ENCODE results near the gene NAXD.
"Not testable (repeated sequence)": the region's sequence is repeated elsewhere in the genome, so short reads cannot be mapped to it uniquely, and the experiment has no call there.

NAXD gene

DNA sequence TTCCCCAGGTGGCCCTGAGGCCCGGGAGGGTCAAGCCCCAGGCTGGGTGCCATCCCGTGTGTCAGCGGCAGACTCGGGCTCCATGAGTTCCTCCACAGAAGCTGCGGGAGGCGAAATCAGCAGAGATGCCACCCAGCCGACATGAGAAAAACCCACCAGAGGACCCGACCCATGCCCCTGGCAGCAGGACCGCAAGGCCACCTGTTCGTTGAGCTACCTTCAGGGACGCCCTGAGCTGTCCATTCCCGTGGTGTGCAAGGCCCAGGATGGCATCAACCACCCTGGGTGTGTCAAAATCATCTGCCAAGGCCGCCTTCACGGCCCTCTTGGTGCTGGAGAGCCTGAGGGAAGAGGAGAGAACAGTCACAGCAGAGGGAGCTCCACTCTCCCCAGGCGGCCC is 30.4 kb downstream of the NAXD start:
- no peak for DNase-seq

DNA sequence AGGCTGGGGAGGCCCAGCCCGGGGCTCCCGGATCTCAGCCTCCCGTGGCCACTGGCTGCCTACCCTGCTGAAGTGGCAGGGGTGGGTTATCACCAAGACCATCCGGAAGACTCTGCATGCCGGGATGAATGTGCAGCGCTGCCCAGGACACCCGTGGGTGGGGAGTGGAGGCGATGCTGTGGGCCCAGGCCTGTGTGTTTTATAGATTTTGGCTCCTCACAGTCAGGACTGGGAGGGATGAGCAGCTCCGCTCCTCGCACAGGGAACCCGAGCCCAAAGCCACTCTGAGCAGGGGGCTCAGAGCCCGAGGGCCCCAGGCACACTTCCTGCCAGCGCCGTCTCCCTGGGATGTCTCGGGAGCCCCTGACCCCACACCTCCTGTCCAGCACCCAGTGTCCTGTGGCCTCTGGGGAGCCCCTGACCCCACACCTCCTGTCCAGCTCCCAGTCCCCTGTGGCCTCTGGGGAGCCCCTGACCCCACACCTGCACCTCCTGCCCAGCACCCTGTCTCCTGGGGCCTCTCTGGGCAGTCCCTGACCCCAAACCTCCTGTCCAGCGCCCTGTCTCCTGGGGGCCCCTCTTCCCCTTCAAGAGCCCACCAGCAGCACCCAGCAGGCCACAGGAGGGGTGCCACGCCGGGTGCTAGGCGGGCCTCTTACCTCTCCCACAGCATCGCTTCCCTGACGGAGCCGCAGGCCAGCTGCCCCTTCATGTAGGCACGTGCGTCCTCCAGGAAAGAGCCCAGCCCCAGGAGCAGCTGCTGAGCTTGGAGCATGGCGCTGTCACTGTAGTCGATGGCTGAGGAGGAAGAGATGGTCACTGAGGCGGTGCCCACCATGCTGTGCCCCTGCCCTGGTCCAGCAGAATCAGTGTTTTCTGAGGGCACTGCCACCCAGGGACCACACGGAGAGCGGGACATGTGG is 31.4 kb downstream of the NAXD start:
- DNase-seq = no peak

DNA sequence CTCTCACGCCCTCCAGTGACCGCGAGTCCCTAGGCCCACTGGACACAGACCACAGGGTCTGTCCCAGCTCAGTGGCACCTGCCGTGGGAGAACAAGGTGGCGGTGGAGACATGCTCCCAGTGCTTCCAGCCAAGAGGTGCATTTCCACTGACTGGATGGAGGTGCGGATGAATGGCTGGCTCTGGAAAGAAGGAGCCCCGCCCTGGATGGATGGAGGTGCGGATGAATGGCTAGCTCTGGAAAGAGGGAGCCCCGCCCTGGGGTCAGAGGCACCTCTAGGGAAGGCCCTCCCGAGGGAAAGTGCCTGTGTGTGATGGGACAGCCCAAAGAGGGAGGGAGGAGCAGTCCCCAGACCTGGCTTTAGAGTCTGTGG is 32.0 kb downstream of the NAXD start:
- no peak for DNase-seq

DNA sequence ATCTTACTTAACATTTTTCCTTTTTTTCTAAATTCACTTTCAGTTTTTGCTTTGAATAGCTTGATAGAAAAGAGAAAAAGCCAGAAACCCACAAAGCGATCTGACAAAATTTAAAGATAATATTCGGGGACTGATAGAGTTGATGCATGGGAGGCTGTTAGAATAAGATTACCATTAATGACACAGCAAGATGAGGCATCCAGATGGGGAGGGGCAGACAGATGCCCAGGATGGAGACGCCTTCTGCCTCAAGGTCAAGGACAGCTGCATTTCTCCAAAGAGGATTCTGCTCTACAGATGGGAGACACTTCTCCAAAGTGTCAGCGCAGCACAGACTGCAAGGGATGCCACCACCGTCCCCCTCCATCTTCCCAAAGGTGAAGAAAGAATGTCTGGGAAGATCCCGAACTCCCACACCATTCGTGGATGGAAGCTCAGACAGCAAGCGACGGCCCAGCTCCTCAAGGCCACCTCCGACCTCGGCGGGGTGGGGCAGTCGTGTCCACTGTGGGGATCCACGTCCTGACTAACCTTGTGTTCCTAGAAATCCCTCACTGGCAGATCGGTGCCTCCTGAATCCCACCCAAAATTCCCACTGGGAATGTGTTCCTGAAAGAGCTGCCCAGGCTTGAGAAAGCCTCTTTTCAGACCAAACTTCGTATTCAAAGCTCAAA is 32.9 kb downstream of the NAXD start:
- DNase-seq = no peak

DNA sequence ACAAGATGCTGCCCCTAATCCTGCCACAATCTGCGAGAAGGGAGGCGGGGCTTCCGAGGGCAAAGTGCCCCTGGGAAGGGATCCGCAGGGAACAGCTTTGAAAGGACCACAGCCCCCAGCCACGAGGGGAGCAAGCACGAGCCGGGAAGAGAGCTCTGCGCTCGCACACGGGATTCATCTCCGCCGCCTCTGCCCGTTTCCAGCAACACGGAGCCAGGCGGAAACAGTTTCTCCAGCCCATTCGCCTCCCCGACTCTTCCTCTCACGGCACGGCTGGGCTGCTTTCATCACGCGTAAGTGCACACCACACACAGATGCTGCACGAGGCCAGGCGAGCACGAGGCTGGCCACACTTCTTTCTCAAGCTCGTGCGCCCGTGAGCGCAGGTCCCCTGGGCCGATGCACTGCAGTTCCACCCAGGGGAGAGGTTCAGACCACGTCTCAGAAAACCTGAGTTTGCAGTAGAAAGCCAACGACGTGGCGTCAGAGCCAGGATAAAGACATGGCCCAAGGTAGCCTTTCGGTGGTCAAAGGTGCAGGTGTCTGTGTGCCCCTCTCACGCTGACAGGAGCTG is 33.6 kb downstream of the NAXD start:
- no peak for DNase-seq

- no peak for DNase-seq
Observed at GRCh38 chr13:110649551-110649950, 34.2 kb downstream of the NAXD start.

GRCh38 chr13:110650436-110650835 is 35.1 kb downstream of the NAXD start:
- DNase-seq = no peak

- no peak for DNase-seq
Observed at GRCh38 chr13:110651271-110651670, 35.9 kb downstream of the NAXD start.

- no peak for DNase-seq
Observed at GRCh38 chr13:110651726-110652230, 36.4 kb downstream of the NAXD start.

DNA sequence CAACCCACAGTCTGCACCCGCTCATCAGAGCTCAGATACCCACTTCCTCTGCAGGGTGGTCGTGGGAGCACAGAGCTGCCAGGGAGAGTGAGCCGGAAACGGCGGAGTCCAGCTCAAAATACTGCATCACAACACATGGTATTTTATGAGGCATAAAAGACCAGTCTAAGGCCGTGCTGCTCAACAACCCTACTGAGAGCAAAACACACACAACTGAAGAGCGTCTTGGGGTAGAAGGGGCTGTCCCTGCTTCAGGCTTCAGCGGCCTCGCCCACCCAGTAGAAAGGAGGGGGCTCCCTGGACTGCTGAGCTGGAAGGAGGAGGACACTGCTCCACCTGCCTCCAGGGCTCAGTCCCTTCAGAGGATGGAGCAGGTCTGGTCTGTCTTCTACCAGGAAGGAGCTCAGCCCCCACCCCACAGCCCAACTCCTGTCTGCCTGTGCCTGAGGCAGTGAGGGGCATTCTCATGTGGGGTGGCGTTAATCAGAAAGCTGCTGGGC is 36.9 kb downstream of the NAXD start:
- DNase-seq = no peak

DNA sequence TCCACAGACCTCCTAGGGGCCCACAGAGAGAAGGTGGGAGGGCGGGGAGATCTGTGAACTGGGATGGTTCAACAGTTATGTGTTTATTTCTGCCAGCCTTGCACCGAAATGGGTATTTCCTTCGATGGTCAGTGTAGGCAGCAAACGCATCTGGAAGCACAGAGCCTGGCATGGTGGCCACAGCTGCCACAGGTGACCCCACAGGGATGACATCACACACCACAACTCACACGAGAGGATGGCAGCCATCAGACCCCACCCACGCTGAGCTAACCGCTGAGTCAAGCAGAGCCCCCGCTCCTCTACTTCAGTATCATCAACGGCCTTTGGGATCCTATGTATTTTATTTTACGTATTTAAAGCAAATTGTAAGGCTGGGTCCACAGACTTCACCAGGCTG is 37.4 kb downstream of the NAXD start:
- DNase-seq = no peak

DNA sequence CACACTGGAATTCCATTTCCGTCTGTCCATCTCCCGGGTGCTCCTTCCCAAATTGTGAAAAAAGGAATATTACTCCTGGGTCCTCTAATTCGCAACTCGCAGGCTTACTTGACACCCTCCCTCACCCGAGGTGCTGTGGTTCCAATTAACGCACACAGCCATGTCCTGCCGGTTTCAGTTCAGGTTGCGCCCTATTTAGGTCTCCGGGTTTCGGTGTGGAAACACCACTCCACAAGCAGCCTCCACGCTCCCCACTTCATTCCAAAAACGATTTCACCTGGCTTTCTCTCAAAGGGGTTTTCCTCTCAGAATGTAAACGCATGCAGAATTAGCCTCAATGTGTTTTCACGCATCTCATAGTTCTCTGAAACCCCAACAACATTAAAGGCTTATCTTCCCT is 37.9 kb downstream of the NAXD start:
- no peak for DNase-seq

- no peak for DNase-seq
Observed at GRCh38 chr13:110653851-110654250, 38.5 kb downstream of the NAXD start.

DNA sequence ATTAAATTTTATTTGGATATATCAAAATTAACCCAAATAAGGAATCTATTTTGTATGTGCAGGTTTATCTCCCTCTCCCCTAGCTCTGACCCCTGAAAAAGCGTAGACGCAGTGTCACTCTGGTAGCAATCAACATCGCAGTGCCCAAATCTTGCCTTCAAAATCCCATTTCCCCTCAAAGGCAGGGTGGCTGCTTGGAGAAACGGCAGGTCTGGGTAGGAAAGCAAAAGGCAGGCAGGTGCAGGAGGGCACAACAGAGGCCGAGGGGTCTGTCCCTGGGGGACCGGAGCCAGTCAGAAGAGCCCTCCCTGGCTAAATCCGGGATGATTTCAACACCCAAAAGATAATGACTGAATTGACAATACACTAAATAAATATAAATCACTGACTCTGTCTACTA is 41.9 kb downstream of the NAXD start:
- no peak for DNase-seq

DNA sequence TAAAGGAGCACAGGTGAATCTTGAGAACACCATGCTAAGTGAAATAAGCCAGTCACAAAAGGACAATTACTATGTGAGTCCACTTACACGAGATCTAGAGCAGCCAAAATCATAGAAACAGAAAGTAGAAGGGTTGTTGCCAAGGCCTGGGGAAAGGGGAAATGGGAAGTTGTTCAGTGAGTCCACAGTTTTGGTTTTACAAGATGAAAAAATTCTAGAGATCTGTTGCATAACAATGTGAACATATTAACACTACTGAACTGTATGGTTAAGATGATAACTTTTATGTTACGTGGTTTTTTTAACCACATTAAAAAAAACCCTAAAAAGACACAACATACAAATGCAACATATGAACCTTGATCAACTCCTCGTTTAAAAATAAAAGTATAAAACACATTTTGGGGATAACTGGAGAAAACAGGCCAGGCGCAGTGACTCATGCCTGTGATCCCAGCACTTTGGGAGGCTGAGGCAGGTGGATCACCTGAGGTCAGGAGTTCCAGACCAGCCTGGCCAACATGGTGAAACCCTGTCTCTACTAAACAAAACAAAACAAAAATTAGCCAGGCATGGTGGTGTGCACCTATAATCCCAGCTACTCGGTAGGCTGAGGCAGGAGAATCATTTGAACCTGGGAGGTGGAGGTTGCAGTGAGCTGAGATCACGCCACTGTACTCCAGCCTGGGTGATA is 43.0 kb downstream of the NAXD start:
- not testable (repeated sequence) for DNase-seq

- no peak for DNase-seq
Observed at GRCh38 chr13:110661256-110661655, 45.9 kb downstream of the NAXD start.

DNA sequence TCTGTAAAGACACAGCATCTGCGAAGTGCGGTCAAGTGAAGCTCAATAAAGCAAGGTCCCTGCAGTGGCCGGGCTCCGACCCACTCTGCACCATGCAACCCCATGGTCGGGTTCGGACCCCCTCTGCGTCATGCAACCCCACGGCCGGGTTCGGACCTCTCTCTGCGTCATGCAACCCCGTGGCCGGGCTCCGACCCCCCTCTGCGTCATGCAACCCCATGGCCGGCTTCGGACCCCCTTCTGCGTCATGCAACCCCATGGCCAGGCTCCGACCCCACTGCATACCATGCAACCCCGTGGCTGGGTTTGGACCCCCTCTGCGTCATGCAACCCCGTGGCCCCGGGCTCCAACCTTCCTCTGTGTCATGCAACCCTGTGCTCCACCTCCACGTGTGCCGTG is 46.7 kb downstream of the NAXD start:
- no peak for DNase-seq

DNA sequence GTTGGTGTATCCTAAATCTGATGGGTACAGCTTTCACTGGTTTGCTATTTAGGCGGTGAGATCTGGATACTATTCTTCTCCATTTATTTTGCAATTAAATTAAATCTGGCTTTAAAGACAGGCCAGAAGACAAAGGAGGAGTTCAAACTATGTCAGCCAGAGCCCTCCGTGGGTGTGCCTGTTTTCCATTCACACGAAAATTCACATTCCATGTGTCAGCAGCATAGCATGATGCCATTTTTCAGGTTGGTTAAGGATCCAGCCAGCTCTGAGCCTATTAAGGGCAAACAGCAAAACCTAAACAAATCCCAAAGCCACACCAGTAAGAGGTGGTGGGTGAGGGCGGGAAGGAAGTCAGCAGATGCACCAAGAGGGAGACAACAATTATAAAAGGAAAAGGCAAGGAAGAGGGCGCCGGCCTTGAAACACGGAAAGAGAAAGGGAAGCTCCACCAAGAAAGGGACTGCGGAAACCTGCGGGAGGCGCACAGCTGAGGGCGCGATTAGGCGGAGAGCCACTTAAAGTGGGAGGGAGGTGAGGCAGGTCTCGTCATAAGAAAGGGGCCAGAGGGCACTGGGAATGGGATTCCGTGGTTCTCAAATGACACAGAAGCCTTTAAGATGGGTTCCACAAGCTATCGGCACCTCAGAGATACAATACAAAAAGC is 47.6 kb downstream of the NAXD start:
- DNase-seq = no peak

- DNase-seq = no peak
Observed at GRCh38 chr13:110663491-110663890, 48.1 kb downstream of the NAXD start.

DNA sequence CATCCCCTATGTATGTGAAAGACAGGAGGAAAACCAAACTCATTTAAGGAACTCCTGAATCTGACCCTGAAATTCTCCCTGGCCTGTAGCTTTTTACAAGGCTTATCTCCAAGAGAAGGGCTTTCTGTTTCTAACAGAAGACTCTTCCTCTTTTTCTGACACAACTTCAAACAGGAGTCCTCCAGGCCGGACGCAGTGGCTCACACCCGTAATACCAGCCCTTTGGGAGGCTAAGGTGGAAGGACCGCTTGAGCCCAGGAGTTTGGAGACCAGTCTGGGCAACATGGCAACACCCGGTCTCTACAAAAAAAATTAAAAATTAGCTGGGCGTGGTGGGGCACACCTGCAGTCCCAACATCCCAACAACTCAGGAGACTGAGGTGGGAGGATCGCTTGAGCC is 48.7 kb downstream of the NAXD start:
- DNase-seq = no peak

GRCh38 chr13:110664673-110665072 is 49.3 kb downstream of the NAXD start:
- DNase-seq = no peak

GRCh38 chr13:110665491-110666254 is 50.3 kb downstream of the NAXD start:
- DNase-seq = no peak
